CMK (cell line): ENCODE data around the gene HINT2.

Experiments
- DNase-seq: peaks from one replicate; pipeline ENCODE4 v3.0.0-alpha.2; 2010; ENCODE audit warnings: low read depth

The HINT2 gene

DNA sequence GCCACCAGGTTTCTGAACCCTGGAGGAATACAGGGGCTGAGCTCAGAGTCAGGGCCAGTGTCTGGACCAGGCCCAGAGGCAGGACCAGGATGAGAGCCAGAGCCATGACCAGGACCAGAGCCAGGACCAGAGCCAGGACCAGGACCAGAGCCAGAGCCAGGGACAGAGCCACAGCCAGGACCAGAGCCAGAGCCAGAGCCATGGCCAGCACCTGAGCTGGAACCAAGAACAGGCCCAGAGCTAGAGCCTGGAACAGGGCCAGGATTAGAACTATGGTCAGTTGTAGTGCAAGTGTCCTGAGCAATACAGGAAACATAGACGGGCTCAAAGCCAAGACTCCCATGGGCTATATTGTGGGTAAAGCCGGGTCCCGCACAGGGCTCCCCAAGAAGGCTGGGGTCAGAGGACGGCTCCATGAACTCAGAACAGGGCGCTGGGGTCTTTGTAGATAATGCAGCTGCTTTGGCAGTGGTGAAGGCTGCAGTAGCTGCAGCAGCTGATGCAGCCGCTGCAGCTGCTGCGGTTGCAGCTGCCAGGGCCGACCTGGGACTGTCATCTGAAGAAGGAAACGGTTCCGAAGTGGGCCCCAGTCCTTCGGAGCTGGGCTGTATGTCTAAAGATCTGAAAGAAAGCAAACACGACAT is 3.3 kb downstream of the HINT2 start:
- DNase-seq = no peak

DNA sequence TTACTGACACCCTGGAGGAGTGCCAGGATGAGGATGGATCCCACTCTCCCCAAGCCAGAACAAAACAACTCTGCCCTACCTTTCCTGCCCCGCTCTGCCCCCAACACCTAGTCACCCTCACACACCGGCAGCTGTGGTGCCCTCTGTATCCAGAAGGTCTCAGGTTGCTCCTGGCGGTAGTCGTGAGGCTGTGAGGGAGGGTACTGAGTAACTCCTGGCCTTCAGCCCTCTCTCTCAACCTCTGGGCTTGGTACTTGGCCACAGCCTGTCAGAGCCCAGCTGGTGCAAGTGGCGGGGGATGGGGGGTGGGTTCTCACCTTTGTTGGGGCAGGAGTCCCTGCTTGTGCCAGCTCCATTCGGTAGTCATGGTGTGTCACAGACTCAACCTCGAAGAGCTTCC is 4.7 kb downstream of the HINT2 start:
- DNase-seq = no peak

DNA sequence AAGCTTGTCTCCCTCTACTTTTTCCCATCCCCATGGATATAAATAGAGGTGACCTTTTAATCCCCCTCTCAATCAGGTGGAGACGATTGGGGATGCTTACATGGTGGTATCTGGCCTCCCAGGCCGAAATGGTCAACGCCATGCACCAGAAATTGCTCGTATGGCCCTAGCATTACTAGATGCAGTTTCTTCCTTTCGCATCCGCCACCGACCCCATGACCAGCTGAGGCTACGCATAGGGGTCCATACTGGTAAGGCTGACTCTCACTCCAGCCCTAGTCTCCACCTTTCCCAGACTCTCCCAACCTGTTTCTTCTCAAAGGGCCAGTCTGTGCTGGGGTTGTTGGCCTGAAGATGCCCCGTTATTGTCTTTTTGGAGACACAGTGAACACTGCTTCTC is 6.4 kb downstream of the HINT2 start:
- DNase-seq = no peak

DNA sequence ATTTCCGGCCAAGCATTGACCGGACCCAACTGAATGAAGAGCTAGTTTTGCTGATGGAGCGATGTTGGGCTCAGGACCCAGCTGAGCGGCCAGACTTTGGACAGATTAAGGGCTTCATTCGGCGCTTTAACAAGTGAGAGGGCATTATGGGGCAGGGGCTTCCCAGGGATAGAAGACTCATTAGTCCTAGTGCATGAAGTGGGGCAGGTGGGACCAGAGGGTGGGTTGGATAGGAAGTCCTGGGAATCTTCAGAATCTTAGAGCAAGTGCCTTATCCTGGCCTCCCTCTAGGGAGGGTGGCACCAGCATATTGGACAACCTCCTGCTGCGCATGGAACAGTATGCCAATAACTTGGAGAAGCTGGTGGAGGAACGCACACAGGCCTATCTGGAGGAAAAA is 8.7 kb downstream of the HINT2 start:
- DNase-seq = no peak

DNA sequence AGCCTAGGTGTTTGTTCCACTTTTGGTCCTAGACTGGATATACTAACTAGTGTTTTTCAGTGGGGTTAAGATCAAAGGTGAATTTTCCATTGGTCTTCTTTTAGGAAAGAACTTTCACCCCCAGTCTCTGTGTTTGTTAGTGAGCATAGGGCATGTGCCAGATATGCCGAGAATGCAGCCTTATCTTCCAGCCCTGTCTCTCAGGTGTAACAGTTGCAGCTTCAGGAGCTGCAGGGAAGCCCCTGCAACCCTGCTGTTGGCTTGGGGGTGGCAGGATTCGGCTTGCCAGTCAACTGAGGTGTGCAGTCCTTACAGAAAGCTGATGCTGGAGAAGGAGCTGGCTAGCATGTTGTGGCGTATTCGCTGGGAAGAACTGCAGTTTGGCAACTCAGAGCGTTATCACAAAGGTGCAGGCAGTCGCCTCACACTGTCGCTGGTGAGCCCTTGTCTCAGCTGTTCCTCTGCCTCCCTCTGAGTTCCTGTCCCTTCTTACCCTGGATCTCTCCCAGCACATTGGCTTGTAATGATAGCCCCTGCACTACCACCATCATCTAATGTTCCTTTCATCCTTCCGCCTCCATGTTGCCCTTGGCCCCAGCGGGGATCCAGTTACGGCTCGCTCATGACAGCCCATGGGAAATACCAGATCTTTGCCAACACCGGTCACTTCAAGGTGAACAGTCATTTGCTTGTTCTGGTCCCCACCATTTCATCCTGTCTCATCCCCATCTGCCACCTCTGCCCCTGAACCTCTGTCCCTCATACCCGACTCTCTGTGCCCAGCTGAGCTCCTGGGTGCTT is 13.3 kb downstream of the HINT2 start:
- DNase-seq = no peak

DNA sequence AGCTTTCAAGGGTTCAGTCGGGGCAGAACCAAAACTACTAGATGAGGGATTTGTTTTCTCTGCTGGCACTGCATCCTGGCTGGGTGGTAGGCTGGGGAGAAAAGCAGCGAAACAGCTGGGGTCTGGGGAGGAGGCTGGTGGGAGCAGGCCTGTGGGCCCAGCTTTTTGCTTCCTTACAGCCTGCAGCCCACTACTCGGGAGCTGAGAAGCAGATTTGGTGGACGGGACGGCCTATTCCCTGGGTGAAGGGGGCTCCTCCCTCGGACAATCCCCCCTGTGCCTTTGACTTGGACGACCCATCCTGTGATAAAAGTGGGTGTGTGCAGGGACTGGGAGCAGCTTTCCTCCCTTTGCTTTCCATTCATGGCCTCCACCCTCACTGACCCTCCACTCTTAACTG is 14.3 kb downstream of the HINT2 start:
- DNase-seq = no peak

DNA sequence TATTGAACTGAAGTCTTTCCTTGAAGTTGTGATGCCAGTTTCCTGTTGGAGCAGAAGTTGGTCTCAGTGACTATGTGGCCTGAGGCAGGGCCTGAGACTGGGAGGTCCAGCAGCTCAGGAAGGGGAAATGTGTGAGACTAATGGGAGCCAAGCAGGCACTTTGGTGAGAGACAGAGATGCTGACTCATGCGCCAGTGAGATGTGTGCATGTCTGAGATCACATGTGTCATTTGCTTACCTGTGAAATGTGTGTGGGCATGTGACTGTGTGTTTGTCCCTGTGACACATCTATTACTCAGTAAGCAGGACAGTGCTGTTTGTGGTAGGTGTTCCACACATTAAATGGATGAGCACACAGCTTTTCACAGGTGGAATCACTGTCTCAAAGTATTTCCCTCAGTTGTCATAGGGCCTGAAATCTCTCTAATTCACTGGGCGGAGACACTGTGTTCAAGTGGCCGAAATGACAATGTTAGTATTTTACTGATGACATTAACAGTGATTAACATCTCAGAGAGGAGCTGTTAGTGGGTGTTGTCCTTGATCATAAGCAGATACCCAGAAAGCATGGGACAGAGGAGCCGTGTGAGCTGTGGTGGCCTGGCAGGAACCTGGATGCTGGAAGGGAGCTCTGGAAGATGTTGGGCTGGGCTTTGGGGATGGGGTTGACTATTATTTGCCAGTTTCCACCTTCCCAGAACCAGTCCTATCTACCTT is 16.0 kb downstream of the HINT2 start:
- DNase-seq = no peak

DNA sequence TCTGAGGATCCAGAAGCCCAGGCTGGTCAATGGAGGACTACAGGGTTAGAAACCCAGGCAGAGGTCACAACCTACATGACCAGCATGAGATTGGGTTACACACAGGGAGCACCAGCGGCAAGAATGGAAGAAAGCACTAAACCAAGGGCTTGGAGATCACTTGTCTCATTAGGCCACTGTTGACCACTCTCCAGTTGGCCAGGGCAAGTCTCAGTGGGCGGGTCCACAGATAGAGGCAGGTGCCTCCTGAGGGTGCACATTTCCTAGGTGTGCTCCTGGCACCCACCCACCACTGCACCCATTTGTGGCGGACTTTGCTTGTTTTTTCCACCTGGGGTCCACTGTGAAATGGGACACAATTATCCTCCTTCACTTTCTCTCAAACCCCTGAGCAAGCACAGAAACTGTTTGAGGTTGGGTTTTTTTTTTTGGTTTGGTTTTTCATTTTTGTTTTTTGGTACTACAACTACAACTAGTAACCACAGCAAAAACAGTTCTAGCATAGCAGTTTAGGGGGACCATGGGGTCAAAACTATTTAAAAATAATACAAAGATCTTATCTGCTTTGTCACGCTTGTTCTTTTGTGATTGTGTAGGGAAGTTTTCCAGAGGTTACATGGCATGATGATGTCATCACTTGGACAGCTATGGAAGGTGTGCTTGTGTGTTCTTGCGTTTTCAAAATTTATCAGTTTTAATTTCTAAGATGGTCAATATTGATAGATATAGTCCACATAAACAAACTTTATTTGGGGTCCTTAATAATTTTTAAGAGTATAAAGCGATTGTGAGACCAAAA is 17.3 kb downstream of the HINT2 start:
- no peak for DNase-seq

DNA sequence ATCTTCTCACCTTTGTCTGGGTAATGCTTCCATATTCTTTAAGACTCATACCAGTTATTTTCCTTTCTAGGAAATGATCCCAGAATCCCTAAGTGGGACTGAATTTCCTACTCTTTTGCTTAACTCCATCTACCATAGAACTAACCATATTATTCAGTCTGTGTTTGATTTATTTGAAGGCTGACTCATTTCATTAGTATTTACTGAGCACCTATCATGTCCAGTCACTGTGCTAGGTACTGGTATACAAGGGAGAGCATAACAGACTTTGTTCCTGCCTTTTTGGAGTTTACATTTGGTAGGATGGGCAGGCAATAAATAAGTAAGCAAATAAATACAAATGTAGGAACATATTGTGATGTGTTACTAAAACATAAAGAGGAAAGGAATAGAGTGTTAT is 19.1 kb downstream of the HINT2 start:
- DNase-seq = no peak

DNA sequence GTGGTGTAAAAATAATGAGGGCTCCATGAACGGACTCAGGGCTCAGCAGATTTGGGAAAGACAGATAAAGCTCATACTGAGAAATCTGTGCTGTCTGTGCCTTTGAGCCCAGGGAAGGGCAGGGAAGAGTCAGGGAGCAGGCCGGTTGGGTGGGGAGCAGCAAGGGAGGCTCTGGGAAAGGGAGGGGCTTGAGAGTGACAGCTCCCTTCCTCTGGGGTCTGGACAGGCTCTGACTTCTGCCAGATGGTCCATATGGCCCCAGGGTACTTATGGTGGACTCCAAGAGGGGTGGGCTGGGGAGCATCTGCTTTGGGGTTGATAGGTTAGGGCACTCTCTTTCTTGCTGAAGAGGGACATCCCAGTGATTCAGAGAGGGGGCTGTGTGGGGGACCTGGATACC is 21.4 kb downstream of the HINT2 start:
- no peak for DNase-seq

DNA sequence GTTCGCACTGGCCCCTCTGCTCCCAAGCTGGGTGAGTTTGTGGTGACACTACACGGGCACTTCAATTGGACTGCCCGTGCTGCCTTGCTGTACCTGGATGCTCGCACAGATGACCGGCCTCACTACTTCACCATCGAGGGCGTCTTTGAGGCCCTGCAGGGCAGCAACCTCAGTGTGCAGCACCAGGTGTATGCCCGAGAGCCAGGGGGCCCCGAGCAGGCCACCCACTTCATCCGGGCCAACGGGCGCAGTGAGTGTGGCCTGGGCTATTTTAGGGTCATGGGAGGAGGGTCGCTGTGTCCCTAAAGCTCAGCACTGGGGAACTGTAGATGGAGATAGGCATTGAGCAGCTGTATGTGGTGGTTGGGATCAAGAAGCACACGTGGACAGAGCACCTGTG is 22.0 kb downstream of the HINT2 start:
- DNase-seq = no peak

DNA sequence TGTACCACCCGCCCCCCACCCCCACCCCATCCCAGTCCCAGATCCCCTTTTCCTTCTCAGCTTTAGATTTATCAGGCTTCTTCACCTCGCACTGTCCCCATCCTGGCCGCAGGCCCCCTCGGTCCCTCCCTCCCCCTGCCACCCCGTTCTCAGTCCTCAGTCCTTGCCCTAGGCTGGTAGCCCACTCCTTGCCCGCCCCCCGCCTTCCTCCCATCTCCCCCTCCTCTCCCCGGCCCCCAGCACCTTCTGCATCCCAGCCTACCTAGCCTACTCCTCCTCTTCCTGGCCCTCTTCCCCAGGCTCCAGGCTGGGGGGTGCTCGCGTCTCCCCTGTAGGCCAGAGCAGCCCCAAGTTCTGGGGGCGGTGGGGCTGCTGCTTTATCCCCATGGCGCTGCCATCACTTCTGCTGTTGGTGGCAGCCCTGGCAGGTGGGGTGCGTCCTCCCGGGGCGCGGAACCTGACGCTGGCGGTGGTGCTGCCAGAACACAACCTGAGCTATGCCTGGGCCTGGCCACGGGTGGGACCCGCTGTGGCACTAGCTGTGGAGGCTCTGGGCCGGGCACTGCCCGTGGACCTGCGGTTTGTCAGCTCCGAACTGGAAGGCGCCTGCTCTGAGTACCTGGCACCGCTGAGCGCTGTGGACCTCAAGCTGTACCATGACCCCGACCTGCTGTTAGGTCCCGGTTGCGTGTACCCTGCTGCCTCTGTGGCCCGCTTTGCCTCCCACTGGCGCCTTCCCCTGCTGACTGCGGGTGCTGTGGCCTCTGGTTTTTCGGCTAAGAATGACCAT is 22.6 kb downstream of the HINT2 start:
- no peak for DNase-seq

DNA sequence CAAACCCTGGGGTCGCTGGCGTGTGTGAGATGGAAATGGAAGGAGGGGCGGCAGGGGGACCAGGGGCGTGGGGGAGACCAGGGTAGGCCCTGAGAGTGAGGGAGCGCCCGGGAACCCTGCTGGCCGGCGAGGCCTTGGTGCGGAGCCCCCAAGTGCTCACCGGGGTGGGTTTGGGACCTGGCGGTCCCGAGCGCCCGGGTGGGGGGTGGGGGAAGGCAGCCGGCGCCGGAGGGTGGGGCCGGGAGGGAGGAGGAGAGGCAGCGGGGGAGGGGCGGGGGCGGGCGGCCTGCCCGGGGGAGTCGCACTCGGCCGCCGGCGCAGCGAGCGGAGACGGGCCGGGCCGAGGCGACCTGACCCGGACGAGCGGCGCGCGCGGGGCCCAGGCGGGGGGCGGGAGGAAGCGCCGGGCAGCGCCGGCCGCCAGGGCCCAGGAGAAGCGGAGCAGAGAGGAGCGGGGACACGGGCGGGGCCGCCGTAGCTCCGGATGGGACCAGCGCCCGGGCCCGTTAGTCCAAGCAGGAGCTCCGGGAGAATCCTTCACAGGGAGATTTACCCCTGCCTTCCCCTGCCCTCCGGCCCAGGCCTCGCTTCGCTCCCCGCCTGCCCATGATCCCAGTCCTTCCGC is 23.4 kb downstream of the HINT2 start, which contains the start of gene NPR2:
Gene NPR2 (plus strand): TSS at position 295 of the 625 bp plus-strand sequence. CDS start 818 bp downstream, outside the sequence.
- no peak for DNase-seq

DNA sequence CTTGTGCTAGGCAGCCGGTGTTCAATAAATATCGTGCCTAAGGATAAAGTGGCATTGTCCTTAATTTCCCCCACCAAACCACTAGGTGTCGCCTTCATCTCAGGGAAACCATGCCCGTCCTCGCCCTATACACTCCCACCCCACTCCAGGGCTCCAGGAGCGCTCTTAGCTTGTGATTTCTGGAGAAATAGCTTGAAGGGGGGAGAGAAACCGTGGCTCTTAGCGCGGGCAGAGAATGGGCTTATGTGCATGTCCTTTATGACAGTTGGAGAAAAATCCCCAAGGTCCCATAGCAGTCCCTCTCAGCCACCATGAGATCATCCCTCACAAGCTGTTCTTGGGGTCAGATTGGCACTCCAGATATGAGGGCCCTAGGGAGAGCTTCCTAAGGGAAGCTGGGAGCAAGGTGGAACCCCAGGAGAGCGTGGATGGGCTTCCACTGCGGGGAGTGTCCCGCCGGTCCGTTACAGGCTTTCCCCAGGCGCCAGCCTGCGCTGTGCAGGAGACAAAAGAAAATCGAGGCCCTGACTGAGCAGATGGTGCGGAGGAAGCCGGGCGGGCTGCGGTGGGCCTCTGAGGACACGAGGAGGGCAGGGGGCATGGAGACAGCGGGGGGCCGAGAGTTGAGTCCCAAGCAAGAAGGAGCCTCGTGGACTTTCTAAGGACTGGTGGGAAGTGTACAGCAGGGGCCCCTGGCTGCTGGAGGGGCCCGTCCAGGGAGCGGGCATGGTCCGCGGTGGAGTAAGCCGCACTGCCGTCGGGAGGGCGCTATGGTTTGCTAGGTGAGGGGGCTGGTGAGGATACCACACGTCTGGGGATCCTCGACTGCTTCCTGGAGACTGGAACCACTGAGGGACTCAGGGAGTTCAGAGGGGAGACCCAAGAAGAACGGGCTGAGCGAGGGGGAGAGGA is 24.2 kb downstream of the HINT2 start:
- DNase-seq = no peak

DNA sequence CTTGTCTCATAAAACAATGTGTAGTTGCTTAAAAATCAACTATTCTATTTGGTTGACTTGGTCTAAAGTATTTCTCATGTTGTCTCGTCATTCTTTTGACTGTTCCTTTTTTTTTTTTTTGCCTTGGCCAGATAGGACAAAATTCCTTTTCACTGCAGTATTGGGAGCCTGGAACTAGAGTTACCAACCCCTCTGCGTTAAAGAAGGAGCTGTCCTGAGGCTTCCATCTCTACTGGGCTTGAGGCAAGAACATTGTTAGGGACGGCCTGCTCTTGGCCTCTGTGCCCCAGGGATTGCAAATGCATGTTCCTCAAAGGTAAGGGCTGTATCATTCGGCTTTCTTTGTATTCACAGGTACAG is 24.8 kb downstream of the HINT2 start:
- DNase-seq = no peak

DNA sequence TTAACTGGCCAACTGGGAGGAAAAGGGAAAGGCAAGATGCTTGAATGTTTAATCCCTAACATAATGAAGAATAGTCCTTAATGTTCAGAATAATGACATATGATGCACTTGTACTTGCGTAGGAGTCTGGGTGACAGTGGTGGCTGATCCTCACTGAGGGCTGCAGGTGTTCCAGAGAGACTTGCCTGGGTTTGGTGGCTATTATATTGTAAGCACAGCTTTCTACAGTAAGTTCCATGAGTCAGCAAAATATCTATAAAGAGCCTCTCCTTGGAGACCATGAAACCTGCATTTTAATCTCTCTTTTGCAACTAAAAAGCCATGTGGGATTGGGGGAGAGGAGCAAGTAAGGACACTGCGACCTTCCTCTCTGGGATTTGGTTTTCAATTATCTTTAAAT is 25.3 kb downstream of the HINT2 start:
- no peak for DNase-seq

DNA sequence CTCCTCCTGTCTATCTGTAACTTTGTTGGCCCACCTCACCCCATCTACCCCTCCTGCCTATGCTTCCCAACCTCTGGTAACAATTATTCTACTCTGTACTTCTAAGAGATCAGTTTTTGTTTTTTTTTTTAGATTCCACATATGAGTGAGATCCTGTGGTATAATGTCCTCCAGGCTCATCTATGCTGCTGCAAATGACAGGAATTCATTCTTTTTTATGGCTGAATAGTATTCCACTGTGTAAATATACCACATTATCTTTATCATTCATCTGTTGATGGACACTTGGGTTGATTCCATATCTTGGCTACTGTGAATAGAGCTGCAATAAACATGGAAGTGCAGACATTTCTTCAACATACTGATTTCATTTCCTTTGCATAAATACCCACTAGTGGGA is 31.4 kb downstream of the HINT2 start:
- DNase-seq = no peak

DNA sequence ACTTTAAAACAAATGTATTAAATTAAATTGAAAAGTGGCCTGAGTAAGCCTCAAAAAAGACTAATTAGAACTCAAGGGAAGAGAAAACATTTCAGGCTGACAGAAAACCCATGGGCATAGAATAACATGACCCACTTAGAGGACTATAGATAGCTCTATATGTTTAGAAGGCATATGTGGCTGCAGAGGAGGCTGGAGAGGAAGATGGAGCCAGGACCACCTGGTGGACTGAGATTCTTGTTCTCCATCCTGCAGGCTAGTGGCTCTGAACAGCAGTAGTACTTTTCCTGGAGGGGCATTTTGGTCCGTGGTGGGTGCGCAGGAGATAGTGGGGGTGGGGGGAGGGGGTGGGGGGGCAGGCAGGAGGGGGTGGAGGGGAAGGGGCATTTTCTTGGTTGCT is 33.8 kb downstream of the HINT2 start:
- DNase-seq = no peak

DNA sequence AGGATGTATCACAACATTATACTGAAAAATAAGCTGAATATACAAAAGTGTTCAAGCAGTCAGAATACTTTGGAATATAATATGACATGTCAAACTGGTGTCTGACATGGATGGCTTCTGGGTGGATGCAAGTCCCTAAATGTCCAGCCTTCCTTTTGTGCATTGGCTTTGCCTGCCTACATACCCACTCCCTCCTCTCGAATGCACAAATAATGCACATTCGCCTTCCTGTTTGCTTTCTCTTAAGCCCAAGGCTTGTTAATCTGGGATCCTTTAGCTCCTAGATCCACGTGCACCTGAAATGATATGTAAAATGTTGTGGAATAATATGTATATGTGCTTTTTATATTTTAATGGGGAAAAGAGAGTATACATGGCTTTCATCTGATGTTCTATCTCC is 36.3 kb downstream of the HINT2 start:
- no peak for DNase-seq

DNA sequence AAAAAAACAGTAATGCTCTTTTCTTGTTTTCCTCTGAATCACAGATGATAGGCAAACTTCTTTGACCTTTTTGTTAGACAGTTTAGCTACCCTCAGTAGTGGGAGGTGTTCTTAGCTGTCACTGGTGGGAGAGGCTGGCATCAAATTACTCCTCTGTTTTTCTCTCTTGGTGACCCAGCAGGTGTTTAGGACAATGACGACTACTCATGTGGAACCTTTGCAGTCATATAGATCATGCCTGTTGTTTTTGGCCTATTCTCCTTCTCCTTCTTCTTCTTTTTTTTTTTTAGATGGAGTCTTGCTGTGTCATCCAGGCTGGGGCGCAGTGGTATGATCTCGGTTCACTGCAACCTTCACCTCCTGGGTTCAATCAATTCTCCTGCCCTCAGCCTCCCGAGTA is 38.8 kb downstream of the HINT2 start:
- DNase-seq = no peak
